SK-N-SH (cell line): ENCODE data around the gene SLAIN2. TPM values are rescaled to one million over a fixed set of nuclear protein-coding genes. Genes with fewer than 3 reads are reported as not detected.

Source experiments
- CTCF ChIA-PET: fragments of 300-600, 350-600 bp; formaldehyde crosslinking; extraction: SDS; loops from one replicate; lab custom pipeline; 2021; lab: Yijun Ruan, JAX
- POLR2A ChIA-PET: fragments of 350-600 bp; sonication (Branson Sonifier 250); formaldehyde crosslinking; extraction: SDS; loops from one replicate; lab custom pipeline; 2020; ENCODE audit warnings: antibody characterized with exemption, inconsistent platforms; lab: Yijun Ruan, JAX
- DNase-seq: peaks from one replicate; pipeline ENCODE4 v3.0.0; 2012
- H2AFZ ChIP-seq: fragments of 200-600 bp; sonication (generic); 2 replicates; pipeline ENCODE4 v1.8.1; 2016; ENCODE audit warnings: antibody characterized with exemption, mild to moderate bottlenecking, low read depth
- H3F3A ChIP-seq: fragments of 200-600 bp; sonication (generic); replicated peaks from 2 replicates; pipeline ENCODE3; 2016; ENCODE audit warnings: antibody characterized with exemption, mild to moderate bottlenecking; ENCODE audit not compliant: insufficient read depth
- H3K27ac ChIP-seq, 2 experiments: fragments of 200-500 bp in 1 of 2; fragments of 200-600 bp in 1 of 2; sonication (Bioruptor generic) in 1 of 2; sonication (generic), shearing (Covaris generic) in 1 of 2; 2 replicates each; pipeline versions ENCODE4 v1.5.1 to v1.6.1; 2014 to 2016; ENCODE audit warnings: low read depth in 2 of 2, inconsistent platforms in 1 of 2, low read length in 1 of 2, mild to moderate bottlenecking in 1 of 2, mixed read lengths in 1 of 2
- H3K27me3 ChIP-seq: fragments of 200-600 bp; sonication (generic), shearing (Covaris generic); 2 replicates; pipeline ENCODE4 v1.6.1; 2016; ENCODE audit warnings: mixed run types; ENCODE audit not compliant: insufficient read depth
- H3K36me3 ChIP-seq, 2 experiments: fragments of 200-500 bp in 1 of 2; fragments of 200-600 bp in 1 of 2; sonication (Bioruptor generic) in 1 of 2; sonication (generic) in 1 of 2; replicated peaks in 1 of 2; 2 replicates each; pipeline versions ENCODE3 to v1.5.1; 2014 to 2016; ENCODE audit warnings: low read length in 1 of 2, mild to moderate bottlenecking in 1 of 2; ENCODE audit not compliant: insufficient read depth in 2 of 2, control insufficient read depth in 1 of 2
- H3K4me1 ChIP-seq, 2 experiments: fragments of 200-500 bp in 1 of 2; fragments of 200-600 bp in 1 of 2; sonication (Bioruptor generic) in 1 of 2; sonication (generic), shearing (Covaris generic) in 1 of 2; 2 replicates each; pipeline versions ENCODE4 v1.5.1 to v1.6.1; 2014 to 2016; ENCODE audit warnings: low read depth in 1 of 2, low read length in 1 of 2, mixed run types in 1 of 2; ENCODE audit not compliant: insufficient read depth in 2 of 2, control insufficient read depth in 1 of 2
- H3K4me2 ChIP-seq: fragments of 200-600 bp; sonication (generic), shearing (Covaris generic); 2 replicates; pipeline ENCODE4 v1.6.1; 2017; ENCODE audit warnings: mixed run types
- H3K4me3 ChIP-seq, 2 experiments: fragments of 200-500 bp in 1 of 2; fragments of 200-600 bp in 1 of 2; sonication (Bioruptor generic) in 1 of 2; sonication (generic), shearing (Covaris generic) in 1 of 2; 2 replicates each; pipeline versions ENCODE4 v1.5.1 to v1.8.1; 2014 to 2016; ENCODE audit warnings: low read depth in 2 of 2, inconsistent platforms in 1 of 2, low read length in 1 of 2, mild to moderate bottlenecking in 1 of 2, mixed read lengths in 1 of 2, moderate library complexity in 1 of 2
- H3K79me2 ChIP-seq: fragments of 200-600 bp; sonication (generic); 2 replicates; pipeline ENCODE4 v1.8.1; 2017; ENCODE audit warnings: mild to moderate bottlenecking; ENCODE audit not compliant: insufficient read depth
- H3K9ac ChIP-seq: fragments of 200-600 bp; sonication (generic); 2 replicates; pipeline ENCODE4 v1.6.1; 2017; ENCODE audit warnings: mixed run types
- H3K9me2 ChIP-seq: fragments of 200-600 bp; sonication (generic); 2 replicates; pipeline ENCODE4 v1.6.1; 2017; ENCODE audit warnings: mixed run types
- H3K9me3 ChIP-seq: fragments of 200-600 bp; sonication (generic); 2 replicates; pipeline ENCODE4 v1.6.1; 2017; ENCODE audit warnings: mixed run types, mild to moderate bottlenecking, moderate library complexity
- H4K20me1 ChIP-seq: fragments of 200-600 bp; sonication (generic); 2 replicates; pipeline ENCODE4 v1.6.1; 2017; ENCODE audit warnings: mild to moderate bottlenecking, mixed run types; ENCODE audit not compliant: insufficient read depth
- CHD2 ChIP-seq: fragments of 150-350 bp; IDR thresholded peaks from 2 replicates; pipeline ENCODE4 v1.6.1; 2018; ENCODE audit warnings: low read length; ENCODE audit not compliant: partially characterized antibody
- EP300 ChIP-seq, 2 experiments: IDR thresholded peaks; 2 replicates each; pipeline versions ENCODE4 v1.4.0 to v1.6.1; 2012; ENCODE audit warnings: borderline replicate concordance in 1 of 2, low read depth in 1 of 2, low read length in 1 of 2
- FOXJ3 ChIP-seq: sonication (generic); formaldehyde crosslinking; IDR thresholded peaks from 2 replicates; pipeline ENCODE4 v1.5.1; 2020; ENCODE audit warnings: mild to moderate bottlenecking, missing genetic modification reagents
- GABPA ChIP-seq: IDR thresholded peaks from 2 replicates; pipeline ENCODE4 v1.4.0; 2012; ENCODE audit warnings: low read depth, mild to moderate bottlenecking
- GATA2 ChIP-seq: sonication (generic); formaldehyde crosslinking; IDR thresholded peaks from 2 replicates; pipeline ENCODE4 v1.5.0; 2020; ENCODE audit warnings: mild to moderate bottlenecking, missing genetic modification reagents
- JUND ChIP-seq: IDR thresholded peaks from 2 replicates; pipeline ENCODE4 v1.4.0; 2012
- MAX ChIP-seq: IDR thresholded peaks from 2 replicates; pipeline ENCODE4 v1.4.0; 2012; ENCODE audit warnings: low read depth
- POLR2AphosphoS5 ChIP-seq: IDR thresholded peaks from 2 replicates; pipeline ENCODE4 v1.6.1; 2012; ENCODE audit warnings: low read depth, low read length
- RAD21 ChIP-seq: IDR thresholded peaks from 2 replicates; pipeline ENCODE4 v1.6.1; 2012; ENCODE audit warnings: mild to moderate bottlenecking, low read length
- RFX5 ChIP-seq: IDR thresholded peaks from 2 replicates; pipeline ENCODE4 v1.6.1; 2012; ENCODE audit warnings: mild to moderate bottlenecking, improper control_type of control experiment, low read length
- RXRA ChIP-seq: IDR thresholded peaks from 2 replicates; pipeline ENCODE4 v1.4.0; 2012; ENCODE audit warnings: low read depth, mild to moderate bottlenecking, borderline replicate concordance
- TAF1 ChIP-seq: IDR thresholded peaks from 2 replicates; pipeline ENCODE4 v1.6.1; 2012; ENCODE audit warnings: low read depth, mild to moderate bottlenecking, low read length, moderate library complexity, borderline replicate concordance
- TCF12 ChIP-seq: IDR thresholded peaks from 2 replicates; pipeline ENCODE4 v1.4.0; 2012
- TEAD4 ChIP-seq: IDR thresholded peaks from 2 replicates; pipeline ENCODE4 v1.4.0; 2012; ENCODE audit warnings: mild to moderate bottlenecking, borderline replicate concordance; ENCODE audit not compliant: insufficient read depth
- USF1 ChIP-seq: IDR thresholded peaks from 2 replicates; pipeline ENCODE4 v1.4.0; 2012; ENCODE audit warnings: low read depth, borderline replicate concordance
- WGBS: methylation state at CpG from one replicate; pipeline ENCODE4 v1.1.6; 2017; ENCODE audit warnings: low lambda C conversion rate; 5-methylcytosine and 5-hydroxymethylcytosine counted together
- polyA plus RNA-seq, 3 experiments: library from polyadenylated mRNA; depleted of rRNA; stranded (reverse); fragments of >200 nt; gene quantifications; 2 replicates each; pipeline ENCODE4 v1.2.3, GENCODE V29; 2012
- TF ChIP-seq, protein P1 (sequence below): fragments of 200-600 bp; sonication (generic); IDR thresholded peaks from 2 replicates; pipeline ENCODE4 v1.6.1; 2017; ENCODE audit warnings: antibody characterized with exemption, mild to moderate bottlenecking, moderate library complexity

Gene SLAIN2
- polyA plus RNA-seq, 1 of the 3 experiments (the other 2 are of a cell fraction), result 17.0 TPM

- H2AFZ ChIP-seq, result no peak overlapping the region
- H3K27ac ChIP-seq, result no peak overlapping the region
- no peaks in the 10 kb centered on the region for H3K79me2 ChIP-seq
- no peaks in the 10 kb centered on the region for H4K20me1 ChIP-seq
- H3K4me3 ChIP-seq, result no peak overlapping the region
- H3F3A ChIP-seq, result no peaks in the 10 kb centered on the region
- no peaks in the 10 kb centered on the region for H3K27me3 ChIP-seq
- CTCF ChIA-PET, result interaction anchor here (1.2 to 1.5 kb wide), 2 partner anchors 9 to 11 kb away, joined by 3 to 5 read pairs; partner anchors contain the start of gene SLC10A4
- TF ChIP-seq RAD21 (no peak), RXRA (no peak), FOXJ3 (CRISPR knock-in tag) (no peak), TAF1 (no peak)
- TF ChIP-seq, protein P1, sequence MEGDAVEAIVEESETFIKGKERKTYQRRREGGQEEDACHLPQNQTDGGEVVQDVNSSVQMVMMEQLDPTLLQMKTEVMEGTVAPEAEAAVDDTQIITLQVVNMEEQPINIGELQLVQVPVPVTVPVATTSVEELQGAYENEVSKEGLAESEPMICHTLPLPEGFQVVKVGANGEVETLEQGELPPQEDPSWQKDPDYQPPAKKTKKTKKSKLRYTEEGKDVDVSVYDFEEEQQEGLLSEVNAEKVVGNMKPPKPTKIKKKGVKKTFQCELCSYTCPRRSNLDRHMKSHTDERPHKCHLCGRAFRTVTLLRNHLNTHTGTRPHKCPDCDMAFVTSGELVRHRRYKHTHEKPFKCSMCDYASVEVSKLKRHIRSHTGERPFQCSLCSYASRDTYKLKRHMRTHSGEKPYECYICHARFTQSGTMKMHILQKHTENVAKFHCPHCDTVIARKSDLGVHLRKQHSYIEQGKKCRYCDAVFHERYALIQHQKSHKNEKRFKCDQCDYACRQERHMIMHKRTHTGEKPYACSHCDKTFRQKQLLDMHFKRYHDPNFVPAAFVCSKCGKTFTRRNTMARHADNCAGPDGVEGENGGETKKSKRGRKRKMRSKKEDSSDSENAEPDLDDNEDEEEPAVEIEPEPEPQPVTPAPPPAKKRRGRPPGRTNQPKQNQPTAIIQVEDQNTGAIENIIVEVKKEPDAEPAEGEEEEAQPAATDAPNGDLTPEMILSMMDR, result no peak
- TF ChIP-seq, all 33 proteins: peak for 0
- H3K9me2 ChIP-seq, result no peaks in the 10 kb centered on the region
- no peaks in the 10 kb centered on the region for H3K9me3 ChIP-seq
- peaks cover 9 to 26% of the 10 kb centered on the region in 2 experiments; a peak in 3 of 4 replicates for H3K4me1 ChIP-seq
- no peak overlapping the region for H3K9ac ChIP-seq
- 76% methylated on average over 1 of the region's 1 CpG for WGBS
- no peak for DNase-seq
- H3K36me3 ChIP-seq, result no peaks in the 10 kb centered on the region
- POLR2A ChIA-PET, result interaction anchor here (0.6 kb wide), 1 partner anchor 13 kb away, joined by 4 read pairs; no protein-coding TSS in a partner anchor
- H3K4me2 ChIP-seq, result no peak overlapping the region
Measured at GRCh38 chr4:48472794-48473193, 131.5 kb downstream of the SLAIN2 start.

GRCh38 chr4:48475770-48476169, 134.4 kb downstream of the SLAIN2 start:
- no peaks in the 10 kb centered on the region for H4K20me1 ChIP-seq
- H3K4me1 ChIP-seq, result peaks cover under 1 to 16% of the 10 kb centered on the region in 2 experiments; a peak in 3 of 4 replicates
- no peak overlapping the region for H3K9ac ChIP-seq
- no peak overlapping the region for H2AFZ ChIP-seq
- H3K36me3 ChIP-seq, result no peaks in the 10 kb centered on the region
- H3F3A ChIP-seq, result peaks cover 4% of the 10 kb centered on the region
- no peaks in the 10 kb centered on the region for H3K79me2 ChIP-seq
- DNase-seq, result no peak
- H3K9me3 ChIP-seq, result no peaks in the 10 kb centered on the region
- H3K4me2 ChIP-seq, result no peak overlapping the region
- no peaks in the 10 kb centered on the region for H3K27me3 ChIP-seq
- TF ChIP-seq EP300 (IDR thresholded peaks at IDR 0.05; ENCODE audit: borderline replicate concordance in 1 of 2, low read depth in 1 of 2, low read length in 1 of 2), result no peak
- no peak for TF ChIP-seq POLR2AphosphoS5
- TF ChIP-seq RXRA, result no peak
- no peak for TF ChIP-seq CHD2
- TF ChIP-seq FOXJ3 (CRISPR knock-in tag), result no peak
- no peak for TF ChIP-seq USF1
- TF ChIP-seq TCF12, result no peak
- TF ChIP-seq TEAD4, result no peak
- TF ChIP-seq TAF1, result no peak
- no peak for TF ChIP-seq JUND
- no peak for TF ChIP-seq RFX5
- no peak for TF ChIP-seq GABPA
- no peak for TF ChIP-seq MAX
- no peak for TF ChIP-seq GATA2 (CRISPR knock-in tag)
- POLR2A ChIA-PET, result interaction anchor here (1.4 kb wide), 1 partner anchor 13 kb away, joined by 3 read pairs; no protein-coding TSS in a partner anchor
- WGBS, result 90% methylated on average over 6 of the region's 6 CpGs
- CTCF ChIA-PET, result interaction anchor here (1.6 kb wide), 1 partner anchor 22 kb away, joined by 4 read pairs; no protein-coding TSS in a partner anchor
- H3K9me2 ChIP-seq, result no peaks in the 10 kb centered on the region
- no peak overlapping the region for H3K27ac ChIP-seq
- no peak overlapping the region for H3K4me3 ChIP-seq

Other genes with a start within 250 kb of the SLAIN2 start
- 0.60 and 0.61 TPM in 2 replicates for gene TXK, start 207.3 kb upstream of the SLAIN2 start, polyA plus RNA-seq (2012; rRNA removed)
- gene TEC, start 71.7 kb upstream of the SLAIN2 start, polyA plus RNA-seq (2012; rRNA removed), result 0.85 and 1.3 TPM in 2 replicates
- gene SLC10A4, start 141.8 kb downstream of the SLAIN2 start, polyA plus RNA-seq (2012; rRNA removed), result 2.5 and 2.6 TPM in 2 replicates
- gene ZAR1, start 148.7 kb downstream of the SLAIN2 start, polyA plus RNA-seq (2012; rRNA removed), result not detected in 2 replicates